Cardiac muscle cell (in vitro differentiated cells and primary cell): ENCODE data around the gene TBL1XR1. TPM values are rescaled to one million over a fixed set of nuclear protein-coding genes. Genes with fewer than 3 reads are reported as not detected.

ENCODE experiments used
- DNase-seq, 2 donors: peaks; one replicate each; pipeline versions ENCODE4 v3.0.0 to v3.0.0-alpha.2; 2010 to 2017; ENCODE audit warnings: low read depth in 1 of 2, low spot score in 1 of 2
- H3K27ac ChIP-seq: fragments of 200-600 bp; sonication (generic); 2 replicates; pipeline ENCODE4 v1.5.1; 2016
- H3K27me3 ChIP-seq: fragments of 200-600 bp; sonication (generic); 2 replicates; pipeline ENCODE4 v1.6.0; 2016; ENCODE audit warnings: control low read depth
- H3K36me3 ChIP-seq: fragments of 200-600 bp; sonication (generic); 2 replicates; pipeline ENCODE4 v1.5.1; 2016; ENCODE audit warnings: control low read depth
- H3K4me1 ChIP-seq: fragments of 200-600 bp; sonication (generic); 2 replicates; pipeline ENCODE4 v1.8.1; 2017; ENCODE audit warnings: low read depth, mild to moderate bottlenecking, mixed run types
- H3K4me3 ChIP-seq: fragments of 200-600 bp; sonication (generic); 2 replicates; pipeline ENCODE4 v1.5.1; 2016; ENCODE audit warnings: mild to moderate bottlenecking
- H3K9me3 ChIP-seq: fragments of 200-600 bp; sonication (generic); 2 replicates; pipeline ENCODE4 v1.5.1; 2017; ENCODE audit warnings: low read depth, mild to moderate bottlenecking, control low read depth
- CTCF ChIP-seq: IDR thresholded peaks from 2 replicates; pipeline ENCODE4 v1.5.1; 2012; ENCODE audit warnings: low read depth, mild to moderate bottlenecking, low read length
- polyA plus RNA-seq: library from polyadenylated mRNA; unstranded; fragments of >200 nt; fragmentation: Nextera tagmentation; extraction: Ambion mirVana; gene quantifications from 2 replicates; pipeline ENCODE4 v1.2.1, GENCODE V29; 2016
- total RNA-seq: library from RNA; depleted of rRNA; stranded (reverse); fragments of >200 nt; gene quantifications from 2 replicates; pipeline ENCODE4 v1.2.3, GENCODE V29; 2016

Gene TBL1XR1
- total and polyA plus RNA-seq, 2 experiments from 2014 or later, result 23.7 to 81.7 TPM

GRCh38 chr3:177089110-177089509, 108.2 kb downstream of the TBL1XR1 start:
- Histone ChIP-seq H3K4me1 (peaks cover 9% of the 10 kb centered on the region), H3K27me3 (no peaks in the 10 kb centered on the region), H3K9me3 (no peaks in the 10 kb centered on the region), H3K4me3 (no peak overlapping the region), H3K36me3 (no peaks in the 10 kb centered on the region), H3K27ac (peak overlapping the region; percentile 34)
- no peak for DNase-seq
- no peak for TF ChIP-seq CTCF

- peaks cover 9% of the 10 kb centered on the region for H3K4me1 ChIP-seq
- H3K9me3 ChIP-seq, result no peaks in the 10 kb centered on the region
- no peaks in the 10 kb centered on the region for H3K36me3 ChIP-seq
- no peak for TF ChIP-seq CTCF
- no peak overlapping the region for H3K4me3 ChIP-seq
- no peaks in the 10 kb centered on the region for H3K27me3 ChIP-seq
- DNase-seq, result no peak
- peak overlapping the region; percentile 50 for H3K27ac ChIP-seq
Observed at GRCh38 chr3:177085794-177086193, 111.5 kb downstream of the TBL1XR1 start.

GRCh38 chr3:177084616-177085015, 112.7 kb downstream of the TBL1XR1 start:
- H3K9me3 ChIP-seq, result no peaks in the 10 kb centered on the region
- no peaks in the 10 kb centered on the region for H3K27me3 ChIP-seq
- H3K4me3 ChIP-seq, result no peak overlapping the region
- peaks cover 9% of the 10 kb centered on the region for H3K4me1 ChIP-seq
- no peak for DNase-seq
- H3K27ac ChIP-seq, result no peak overlapping the region
- no peak for TF ChIP-seq CTCF
- H3K36me3 ChIP-seq, result no peaks in the 10 kb centered on the region

GRCh38 chr3:177080122-177080521, 117.2 kb downstream of the TBL1XR1 start:
- H3K27ac ChIP-seq, result no peak overlapping the region
- H3K4me1 ChIP-seq, result no peaks in the 10 kb centered on the region
- H3K27me3 ChIP-seq, result no peaks in the 10 kb centered on the region
- H3K9me3 ChIP-seq, result no peaks in the 10 kb centered on the region
- DNase-seq, result no peak
- TF ChIP-seq CTCF, result no peak
- no peak overlapping the region for H3K4me3 ChIP-seq
- H3K36me3 ChIP-seq, result no peaks in the 10 kb centered on the region

- TF ChIP-seq CTCF, result no peak
- Histone ChIP-seq H3K4me1 (no peaks in the 10 kb centered on the region), H3K9me3 (no peaks in the 10 kb centered on the region), H3K27ac (no peak overlapping the region), H3K27me3 (no peaks in the 10 kb centered on the region), H3K4me3 (no peak overlapping the region), H3K36me3 (peaks cover 2% of the 10 kb centered on the region)
- DNase-seq, result no peak
Observed at GRCh38 chr3:177079684-177080083, 117.6 kb downstream of the TBL1XR1 start.
